Keratinocyte (primary cell): ENCODE results near the gene UBR2.

Experiments used
- EZH2 ChIP-seq: IDR thresholded peaks from one replicate; pipeline ENCODE4 v1.6.1; 2012; ENCODE audit warnings: inconsistent platforms, mild to moderate bottlenecking, low read length, moderate library complexity
- TF ChIP-seq, protein P1 (sequence below), 3 experiments: IDR thresholded peaks in 1 of 3; conservative IDR thresholded peaks in 1 of 3; optimal IDR thresholded peaks in 1 of 3; 2 replicates in 2 of 3; 3 replicates in 1 of 3; pipeline versions ENCODE3 to v1.5.1; 2011; ENCODE audit warnings: low read length in 3 of 3, mild to moderate bottlenecking in 3 of 3, moderate library complexity in 2 of 3, control low read depth in 1 of 3, inconsistent platforms in 1 of 3; ENCODE audit not compliant: insufficient read depth in 2 of 3; ENCODE audit errors: extremely low read depth in 1 of 3

DNA sequence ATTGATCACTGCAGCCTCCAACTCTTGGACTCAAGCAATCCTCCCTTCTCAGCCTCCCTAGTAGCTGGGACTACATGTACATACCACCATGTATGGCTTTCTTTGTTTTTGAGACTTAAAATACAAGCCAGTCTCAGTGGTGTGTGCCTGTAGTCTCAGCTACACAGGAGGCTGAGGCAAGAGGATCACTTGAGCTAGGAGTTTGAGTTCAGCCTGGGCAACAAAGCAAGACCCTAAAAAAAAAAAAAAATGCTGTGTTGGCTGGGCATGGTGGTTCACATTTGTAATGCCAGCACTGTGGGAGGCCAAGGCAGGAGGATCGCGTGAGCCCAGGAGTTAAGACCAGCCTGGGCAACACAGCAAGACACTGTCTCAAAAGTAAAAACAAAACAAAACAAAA is 51.7 kb downstream of the UBR2 start:
- TF ChIP-seq, protein P1, sequence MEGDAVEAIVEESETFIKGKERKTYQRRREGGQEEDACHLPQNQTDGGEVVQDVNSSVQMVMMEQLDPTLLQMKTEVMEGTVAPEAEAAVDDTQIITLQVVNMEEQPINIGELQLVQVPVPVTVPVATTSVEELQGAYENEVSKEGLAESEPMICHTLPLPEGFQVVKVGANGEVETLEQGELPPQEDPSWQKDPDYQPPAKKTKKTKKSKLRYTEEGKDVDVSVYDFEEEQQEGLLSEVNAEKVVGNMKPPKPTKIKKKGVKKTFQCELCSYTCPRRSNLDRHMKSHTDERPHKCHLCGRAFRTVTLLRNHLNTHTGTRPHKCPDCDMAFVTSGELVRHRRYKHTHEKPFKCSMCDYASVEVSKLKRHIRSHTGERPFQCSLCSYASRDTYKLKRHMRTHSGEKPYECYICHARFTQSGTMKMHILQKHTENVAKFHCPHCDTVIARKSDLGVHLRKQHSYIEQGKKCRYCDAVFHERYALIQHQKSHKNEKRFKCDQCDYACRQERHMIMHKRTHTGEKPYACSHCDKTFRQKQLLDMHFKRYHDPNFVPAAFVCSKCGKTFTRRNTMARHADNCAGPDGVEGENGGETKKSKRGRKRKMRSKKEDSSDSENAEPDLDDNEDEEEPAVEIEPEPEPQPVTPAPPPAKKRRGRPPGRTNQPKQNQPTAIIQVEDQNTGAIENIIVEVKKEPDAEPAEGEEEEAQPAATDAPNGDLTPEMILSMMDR (optimal IDR thresholded peaks at IDR 0.05 in 1 of 3, IDR thresholded peaks at IDR 0.05 in 1 of 3, conservative IDR thresholded peaks at IDR 0.05 in 1 of 3; ENCODE audit: extremely low read depth in 1 of 3, insufficient read depth in 2 of 3, low read length in 3 of 3), result no peak
- TF ChIP-seq EZH2, result no peak
